GM12878 (cell line): ENCODE results near the gene EDARADD. TPM values are rescaled to one million over a fixed set of nuclear protein-coding genes. Genes with fewer than 3 reads are reported as not detected.

Source experiments
- ATAC-seq: fragments of 200-7000 bp; cut with Tn5 transposase; 3 replicates; pipeline ENCODE4 v1.9.1; 2020; ENCODE audit warnings: mild to moderate bottlenecking, moderate library complexity
- BruUV-seq: library from RNA; stranded (reverse); fragments of 400-500 nt; replicated peaks from 2 replicates; lab custom pipeline; 2021; lab: Mats Ljungman, UMichigan
- CTCF ChIA-PET: fragments of 300-600 bp; sonication (Branson Sonifier 250); formaldehyde crosslinking; extraction: SDS; loops from one replicate; lab custom pipeline; 2021; ENCODE audit warnings: inconsistent platforms; lab: Yijun Ruan, JAX
- POLR2A ChIA-PET: fragments of 350-600 bp; formaldehyde crosslinking; extraction: SDS; loops from one replicate; lab custom pipeline; 2021; ENCODE audit warnings: inconsistent platforms; lab: Charles Lee
- RAD21 ChIA-PET: fragments of 300-600 bp; sonication (Branson Sonifier 250); formaldehyde crosslinking; loops from one replicate; lab custom pipeline; 2023; ENCODE audit warnings: antibody characterized with exemption; ENCODE audit not compliant: unreplicated experiment; lab: Charles Lee
- SMC1A ChIA-PET: fragments of 300-600 bp; sonication (Branson Sonifier 250); formaldehyde crosslinking; loops from one replicate; lab custom pipeline; 2023; ENCODE audit not compliant: unreplicated experiment, uncharacterized antibody; lab: Charles Lee
- DNase-seq: peaks from one replicate; pipeline ENCODE4 v3.0.0-alpha.2; 2011; ENCODE audit warnings: low read depth, low spot score
- FAIRE-seq: peaks from 3 replicates; lab custom pipeline; 2011; peaks lifted over from hg19 to GRCh38; lab: Jason Lieb, UNC
- H2AFZ ChIP-seq: 2 replicates; pipeline ENCODE4 v1.6.0; 2011; ENCODE audit warnings: low read depth, low read length, control low read depth; ENCODE audit not compliant: control insufficient read depth
- H3K27ac ChIP-seq: 2 replicates; pipeline ENCODE4 v1.5.1; 2011; ENCODE audit warnings: control low read depth; ENCODE audit not compliant: control insufficient read depth, insufficient read depth
- H3K27me3 ChIP-seq, 2 experiments: replicated peaks in 1 of 2; 2 replicates each; pipeline versions ENCODE4 v1.6.0 to v1.6.1; 2011; ENCODE audit warnings: low read length in 1 of 2; ENCODE audit not compliant: control insufficient read depth in 2 of 2, insufficient read depth in 2 of 2
- H3K36me3 ChIP-seq, 2 experiments: 2 replicates each; pipeline ENCODE4 v1.5.1; 2011; ENCODE audit warnings: low read length in 1 of 2; ENCODE audit not compliant: control insufficient read depth in 2 of 2, insufficient read depth in 2 of 2
- H3K4me1 ChIP-seq: 2 replicates; pipeline ENCODE4 v1.6.1; 2011; ENCODE audit warnings: mild to moderate bottlenecking, low read length, moderate library complexity, mixed read lengths; ENCODE audit not compliant: control insufficient read depth, insufficient read depth
- H3K4me2 ChIP-seq: 2 replicates; pipeline ENCODE4 v1.6.0; 2011; ENCODE audit warnings: control low read depth; ENCODE audit not compliant: control insufficient read depth, insufficient read depth
- H3K4me3 ChIP-seq: fragments of 200-600 bp; sonication (generic); 2 replicates; pipeline ENCODE4 v1.5.1; 2016
- H3K79me2 ChIP-seq: 2 replicates; pipeline ENCODE4 v1.6.0; 2011; ENCODE audit warnings: low read length; ENCODE audit not compliant: control insufficient read depth, insufficient read depth
- H3K9ac ChIP-seq: 2 replicates; pipeline ENCODE4 v1.8.0; 2011; ENCODE audit warnings: low read length, control low read depth, mixed read lengths; ENCODE audit not compliant: control insufficient read depth, insufficient read depth
- H3K9me3 ChIP-seq: replicated peaks from 3 replicates; pipeline ENCODE4 v1.5.1; 2011; ENCODE audit warnings: mild to moderate bottlenecking, low read length; ENCODE audit not compliant: control insufficient read depth, insufficient read depth
- H4K20me1 ChIP-seq: 2 replicates; pipeline ENCODE4 v1.6.0; 2011; ENCODE audit not compliant: control insufficient read depth, insufficient read depth
- CREM ChIP-seq: IDR thresholded peaks from 2 replicates; pipeline ENCODE4 v1.6.1; 2014; ENCODE audit warnings: antibody characterized with exemption, low read depth
- KDM1A ChIP-seq: fragments of 200-600 bp; sonication (generic); IDR thresholded peaks from 2 replicates; pipeline ENCODE4 v1.6.1; 2016; ENCODE audit warnings: borderline replicate concordance
- MEF2B ChIP-seq: fragments of 450-650 bp; IDR thresholded peaks from 2 replicates; pipeline ENCODE4 v1.6.1; 2018; ENCODE audit warnings: mild to moderate bottlenecking, moderate library complexity; ENCODE audit not compliant: partially characterized antibody, poor library complexity, severe bottlenecking
- NFIC ChIP-seq: IDR thresholded peaks from 2 replicates; pipeline ENCODE4 v1.6.1; 2012; ENCODE audit warnings: low read depth, mild to moderate bottlenecking, inconsistent platforms, low read length, moderate library complexity
- PAX8 ChIP-seq: fragments of 450-650 bp; IDR thresholded peaks from 2 replicates; pipeline ENCODE4 v1.6.1; 2017; ENCODE audit warnings: mild to moderate bottlenecking, moderate library complexity
- POU2F2 ChIP-seq: IDR thresholded peaks from 3 replicates; pipeline ENCODE4 v1.6.1; 2011; ENCODE audit warnings: low read depth, mild to moderate bottlenecking, low read length, borderline replicate concordance
- WGBS: methylation state at CpG from one replicate; pipeline ENCODE4 v1.1.6; 2016; ENCODE audit warnings: low lambda C conversion rate; ENCODE audit not compliant: insufficient replicate concordance, insufficient coverage; ENCODE audit errors: missing lambda C conversion rate; 5-methylcytosine and 5-hydroxymethylcytosine counted together
- in situ Hi-C: fragments of 300-500 bp; cut with MboI; formaldehyde crosslinking; loops from 9 replicates; pipeline ENCODE4 v1.14.3; 2018; ENCODE audit warnings: mixed read lengths
- intact Hi-C: fragments of 100-400 bp; cut with micrococcal nuclease; formaldehyde crosslinking; loops from one replicate; pipeline ENCODE4 v1.14.2; 2022; ENCODE audit not compliant: unreplicated experiment
- polyA plus RNA-seq, 11 experiments: library from polyadenylated mRNA; depleted of rRNA in 4 of 11; unstranded in 6 of 11; stranded (reverse) in 5 of 11; fragments of >200 nt; fragmentation: Nextera tagmentation in 4 of 11; fragmentation: Illumina TruSeq in 1 of 11; extraction: Ambion mirVana in 4 of 11; extraction: Trizol in 1 of 11; gene quantifications; 1 replicate in 1 of 11; 2 replicates in 10 of 11; pipeline versions ENCODE4 v1.2.1 to v1.2.3, GENCODE V29; 2011 to 2016; ENCODE audit warnings: inconsistent platforms in 2 of 11, missing spikeins in 2 of 11, low read depth in 1 of 11
- total RNA-seq, 4 experiments: library from RNA; depleted of rRNA in 3 of 4; stranded (reverse); fragments of >200 nt in 3 of 4; fragmentation: Illumina TruSeq in 1 of 4; extraction: Trizol in 1 of 4; gene quantifications; 2 replicates each; pipeline versions ENCODE4 v1.2.1 to v1.2.3, GENCODE V29; 2013 to 2021

The EDARADD gene
- total and polyA plus RNA-seq, 10 of the 15 experiments (the other 5 are each of a cell fraction or from before 2014, with no cell fraction given), result 0.58 to 6.1 (median 4.7) TPM

DNA sequence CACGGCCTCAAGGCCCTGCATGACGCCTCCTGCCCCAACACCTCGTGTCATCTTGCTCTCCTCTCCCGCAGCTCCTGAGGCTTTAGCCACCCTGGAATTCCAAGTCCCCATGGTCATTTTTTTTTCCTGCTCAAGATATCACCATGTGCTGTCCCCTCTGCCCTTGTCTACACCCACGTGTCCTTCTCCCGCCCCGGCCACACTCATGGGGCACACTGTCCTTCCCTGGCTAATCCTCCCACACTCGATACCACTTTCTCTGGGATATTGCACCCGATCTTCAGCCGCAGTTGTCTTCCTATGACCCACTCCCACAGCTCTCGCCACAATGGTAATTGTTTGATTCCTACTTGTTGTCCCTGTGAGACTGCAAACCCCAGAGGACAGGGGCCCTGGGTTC is 100.0 kb downstream of the EDARADD start:
- DNase-seq (no peak), FAIRE-seq (no peak), ATAC-seq (no peak)
- ChIA-PET SMC1A (no interaction called here), POLR2A (no interaction called here), RAD21 (no interaction called here), CTCF (no interaction called here)
- WGBS, result 71% methylated on average over 11 of the region's 11 CpGs
- H2AFZ ChIP-seq, result no peak overlapping the region
- 0 out of 4 replicates have a peak, but pooled peaks cover 0 to 3% of the 10 kb centered on the region in 2 experiments for H3K27me3 ChIP-seq
- in situ Hi-C loops, result loop anchor here (5.0 kb wide), 1 partner anchor 382 kb away; no protein-coding TSS in a partner anchor
- H3K9ac ChIP-seq, result no peak overlapping the region
- no peak for TF ChIP-seq MEF2B
- no peak for TF ChIP-seq POU2F2
- TF ChIP-seq PAX8, result no peak
- BruUV-seq, result no TSS peak
- no peaks in the 10 kb centered on the region for H4K20me1 ChIP-seq
- no peak overlapping the region for H3K27ac ChIP-seq
- intact Hi-C loops, result no loop called here
- no peaks in the 10 kb centered on the region for H3K36me3 ChIP-seq
- H3K4me2 ChIP-seq, result no peak overlapping the region
- H3K4me3 ChIP-seq, result no peak overlapping the region
- H3K9me3 ChIP-seq, result no peaks in the 10 kb centered on the region
- H3K4me1 ChIP-seq, result no peaks in the 10 kb centered on the region
- H3K79me2 ChIP-seq, result no peaks in the 10 kb centered on the region

DNA sequence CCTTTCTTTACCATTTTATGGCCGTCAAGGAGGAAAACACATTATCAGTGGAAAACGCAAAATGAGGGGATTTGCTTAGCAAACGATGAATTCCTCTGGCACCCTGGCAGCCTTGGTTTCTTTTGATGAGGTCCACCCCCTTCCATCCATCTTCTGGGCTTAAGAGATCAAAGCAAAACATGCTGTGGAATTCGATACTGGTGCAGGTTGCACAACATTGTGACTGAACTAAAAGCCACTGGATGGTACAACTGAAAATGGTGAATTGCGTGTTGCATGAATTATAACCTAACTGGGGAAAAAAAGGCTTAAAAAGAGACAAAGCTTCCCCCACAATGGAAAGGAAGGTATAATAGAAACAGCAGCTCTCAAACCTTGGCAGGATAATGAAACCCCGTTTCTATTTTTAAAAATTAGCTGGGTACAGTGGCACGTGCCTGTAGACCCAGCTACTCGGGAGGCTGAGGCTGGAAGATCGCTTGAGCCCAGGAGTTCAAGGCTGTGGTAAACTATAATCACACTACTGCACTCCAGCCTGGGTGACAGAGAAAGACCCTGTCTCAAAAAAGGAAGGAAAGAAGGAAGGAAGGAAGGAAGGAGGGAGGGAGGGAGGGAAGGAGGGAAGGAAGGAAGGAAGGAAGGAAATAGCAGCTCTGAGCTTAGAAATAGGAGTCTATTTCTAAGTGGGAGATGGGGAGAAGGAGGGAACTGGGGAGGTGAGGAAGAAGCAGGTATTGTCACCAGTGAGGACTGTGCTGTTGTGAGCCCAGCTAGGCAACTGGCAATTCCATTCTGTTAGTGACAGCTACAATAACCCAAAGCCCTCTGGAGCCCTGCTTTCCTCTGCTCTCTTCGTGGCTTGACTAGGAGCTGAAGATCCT is 100.7 kb downstream of the EDARADD start:
- no peaks in the 10 kb centered on the region for H3K79me2 ChIP-seq
- TF ChIP-seq KDM1A (no peak), CREM (no peak), NFIC (no peak)
- TF ChIP-seq, all 136 proteins: peak for 0
- in situ Hi-C loops, result loop anchor here (5.0 kb wide), 1 partner anchor 383 kb away; no protein-coding TSS in a partner anchor
- Histone ChIP-seq H3K9me3 (no peaks in the 10 kb centered on the region), H3K4me3 (no peak overlapping the region), H3K9ac (no peak overlapping the region), H2AFZ (no peak overlapping the region), H4K20me1 (no peaks in the 10 kb centered on the region), H3K36me3 (no peaks in the 10 kb centered on the region), H3K4me2 (no peak overlapping the region), H3K27ac (no peak overlapping the region), H3K4me1 (no peaks in the 10 kb centered on the region), H3K27me3 (0 out of 4 replicates have a peak, but pooled peaks cover 0 to 3% of the 10 kb centered on the region in 2 experiments)
- 39% methylated on average over 10 of the region's 10 CpGs for WGBS
- ChIA-PET RAD21 (interaction anchor here (0.5 kb wide), 1 partner anchor 1098 kb away, joined by 3 read pairs; no protein-coding TSS in a partner anchor), POLR2A (no interaction called here), CTCF (no interaction called here), SMC1A (interaction anchor here (0.6 to 0.9 kb wide), 2 partner anchors 21 to 31 kb away, joined by 3 read pairs; no protein-coding TSS in a partner anchor)
- BruUV-seq, result no TSS peak
- ATAC-seq, result no peak
- no peak for DNase-seq
- intact Hi-C loops, result no loop called here
- FAIRE-seq, result no peak
